Ishikawa (cell line): ENCODE measurements around the gene PRR18.

ENCODE experiments used
- CREB1 ChIP-seq: IDR thresholded peaks from 2 replicates; pipeline ENCODE4 v1.6.1; 2012; ENCODE audit warnings: low read depth
- NFIC ChIP-seq: IDR thresholded peaks from 2 replicates; pipeline ENCODE4 v1.6.1; 2012
- RAD21 ChIP-seq: IDR thresholded peaks from 2 replicates; pipeline ENCODE4 v1.6.1; 2012; ENCODE audit warnings: low read depth
- TF ChIP-seq, protein P1 (sequence below): IDR thresholded peaks from 2 replicates; pipeline ENCODE4 v1.6.1; 2012

DNA sequence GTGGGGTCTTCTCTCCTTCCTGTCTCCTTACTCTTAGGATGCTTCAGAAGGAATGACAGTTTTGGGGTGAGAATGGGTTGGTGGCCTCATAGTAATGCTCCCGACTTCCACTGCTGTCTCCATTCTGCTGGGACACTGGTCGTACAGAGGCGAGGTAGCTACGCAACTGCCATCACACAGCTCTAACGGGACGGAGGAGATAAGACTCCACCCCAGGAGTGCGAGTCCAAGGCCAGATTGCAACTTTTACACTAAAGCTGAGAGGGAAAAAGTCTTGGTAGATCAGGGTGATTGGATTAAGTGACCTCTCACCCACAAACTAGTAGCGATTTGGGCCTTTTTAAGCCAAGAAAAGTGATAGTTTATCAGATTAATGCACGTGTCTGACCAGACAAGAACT lies 1.8 kb upstream of the PRR18 start:
- TF ChIP-seq, protein P1, sequence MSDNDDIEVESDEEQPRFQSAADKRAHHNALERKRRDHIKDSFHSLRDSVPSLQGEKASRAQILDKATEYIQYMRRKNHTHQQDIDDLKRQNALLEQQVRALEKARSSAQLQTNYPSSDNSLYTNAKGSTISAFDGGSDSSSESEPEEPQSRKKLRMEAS: no peak
- TF ChIP-seq RAD21: no peak
- TF ChIP-seq NFIC: no peak
- TF ChIP-seq CREB1: no peak
